Prostate gland (tissue), 2 donors: ENCODE data around the gene FAM170B. TPM values are rescaled to one million over a fixed set of nuclear protein-coding genes. Genes with fewer than 3 reads are reported as not detected.

ENCODE experiments used
- DNase-seq: peaks from one replicate; pipeline ENCODE4 v3.0.0-alpha.2; 2019; ENCODE audit warnings: low spot score
- H3K27ac ChIP-seq, 2 donors: fragments of 200-600 bp; sonication (generic); 2 replicates each; pipeline ENCODE4 v1.5.1; 2017 to 2019
- H3K27me3 ChIP-seq: fragments of 200-600 bp; sonication (generic); replicated peaks from 2 replicates; pipeline ENCODE4 v1.5.1; 2019; ENCODE audit not compliant: insufficient read depth
- H3K36me3 ChIP-seq, 2 donors: fragments of 200-600 bp; sonication (generic); 1 replicate in 1 of 2; 2 replicates in 1 of 2; pipeline versions ENCODE4 v1.5.1 to v1.8.1; 2017 to 2019
- H3K4me1 ChIP-seq: fragments of 200-600 bp; sonication (generic); replicated peaks from 2 replicates; pipeline ENCODE4 v1.5.1; 2019
- H3K4me3 ChIP-seq, 2 donors: fragments of 200-600 bp; sonication (generic); 2 replicates each; pipeline ENCODE4 v1.5.1; 2017 to 2019
- H3K9me3 ChIP-seq: fragments of 200-600 bp; sonication (generic); 2 replicates; pipeline ENCODE4 v1.5.1; 2017
- POLR2A ChIP-seq: fragments of 450-650 bp; IDR thresholded peaks from one replicate; pipeline ENCODE4 v1.6.1; 2016; ENCODE audit warnings: antibody characterized with exemption, mild to moderate bottlenecking
- POLR2AphosphoS5 ChIP-seq: sonication (generic); formaldehyde crosslinking; IDR thresholded peaks from one replicate; pipeline ENCODE4 v1.6.1; 2017; ENCODE audit warnings: antibody characterized with exemption
- WGBS: methylation state at CpG from one replicate; pipeline ENCODE4 v1.1.5; 2018; 5-methylcytosine and 5-hydroxymethylcytosine counted together
- intact Hi-C: fragments of 100-400 bp; cut with DNase I; formaldehyde crosslinking; loops from one replicate; pipeline ENCODE4 v1.14.2; 2022
- total RNA-seq, 2 donors: library from RNA; depleted of rRNA; stranded (reverse); fragments of >200 nt; gene quantifications; one replicate each; pipeline ENCODE4 v1.1.0, GENCODE V29; 2016
- TF ChIP-seq, protein P1 (sequence below), 4 experiments: fragments of 200-600 bp in 2 of 4; fragments of 450-650 bp in 2 of 4; sonication (generic) in 2 of 4; IDR thresholded peaks; 1 replicate in 3 of 4; 2 replicates in 1 of 4; pipeline ENCODE4 v1.5.1; 2016 to 2019; ENCODE audit warnings: antibody characterized with exemption in 4 of 4, mild to moderate bottlenecking in 2 of 4, moderate library complexity in 2 of 4

The FAM170B gene
- total RNA-seq, 2 donors from 2014 or later: not detected

DNA sequence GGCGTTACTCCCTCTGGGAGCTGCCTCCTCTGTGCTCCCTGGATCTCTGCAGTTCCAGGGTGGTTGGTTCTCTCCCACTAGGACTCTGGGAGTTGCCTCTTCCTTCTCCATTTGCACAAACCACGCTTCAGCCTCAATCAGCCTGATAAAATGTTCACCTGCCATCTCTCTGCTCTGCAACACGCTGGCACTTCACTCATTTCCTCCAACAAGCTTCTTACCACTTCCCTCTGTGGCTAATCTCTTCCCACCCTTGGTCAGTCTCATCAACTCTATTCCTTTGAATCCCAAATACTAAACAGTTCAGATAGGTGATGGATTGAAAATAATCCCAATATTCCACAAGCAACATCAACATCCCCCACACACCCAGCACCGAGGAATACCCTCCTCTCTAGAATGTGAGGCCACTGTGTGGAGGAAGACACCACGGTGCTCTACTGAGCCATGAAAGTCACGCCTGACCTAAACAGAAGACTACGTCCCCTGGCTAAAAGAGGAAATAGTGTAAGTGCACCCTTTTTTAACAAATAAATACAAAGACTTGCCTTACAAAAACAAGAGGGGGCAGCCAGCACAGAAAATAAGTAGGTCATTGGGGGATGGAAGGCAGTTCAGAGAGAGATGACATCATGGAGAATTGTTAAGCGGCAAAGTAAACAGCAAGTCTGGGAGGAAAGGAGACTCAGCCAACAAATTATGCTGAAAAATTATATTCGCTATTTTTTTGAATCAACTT lies 1.9 kb upstream of the FAM170B start:
- no peak for DNase-seq
- intact Hi-C loops: no loop called here
- no peaks in the 10 kb centered on the region for H3K9me3 ChIP-seq
- WGBS: 60% methylated on average over 9 of the region's 9 CpGs
- H3K36me3 ChIP-seq: no peaks in the 10 kb centered on the region
- H3K4me3 ChIP-seq: no peak overlapping the region
- no peak overlapping the region for H3K27ac ChIP-seq
- no peaks in the 10 kb centered on the region for H3K4me1 ChIP-seq
- H3K27me3 ChIP-seq: no peaks in the 10 kb centered on the region
- no peak for TF ChIP-seq POLR2A
- TF ChIP-seq, protein P1, sequence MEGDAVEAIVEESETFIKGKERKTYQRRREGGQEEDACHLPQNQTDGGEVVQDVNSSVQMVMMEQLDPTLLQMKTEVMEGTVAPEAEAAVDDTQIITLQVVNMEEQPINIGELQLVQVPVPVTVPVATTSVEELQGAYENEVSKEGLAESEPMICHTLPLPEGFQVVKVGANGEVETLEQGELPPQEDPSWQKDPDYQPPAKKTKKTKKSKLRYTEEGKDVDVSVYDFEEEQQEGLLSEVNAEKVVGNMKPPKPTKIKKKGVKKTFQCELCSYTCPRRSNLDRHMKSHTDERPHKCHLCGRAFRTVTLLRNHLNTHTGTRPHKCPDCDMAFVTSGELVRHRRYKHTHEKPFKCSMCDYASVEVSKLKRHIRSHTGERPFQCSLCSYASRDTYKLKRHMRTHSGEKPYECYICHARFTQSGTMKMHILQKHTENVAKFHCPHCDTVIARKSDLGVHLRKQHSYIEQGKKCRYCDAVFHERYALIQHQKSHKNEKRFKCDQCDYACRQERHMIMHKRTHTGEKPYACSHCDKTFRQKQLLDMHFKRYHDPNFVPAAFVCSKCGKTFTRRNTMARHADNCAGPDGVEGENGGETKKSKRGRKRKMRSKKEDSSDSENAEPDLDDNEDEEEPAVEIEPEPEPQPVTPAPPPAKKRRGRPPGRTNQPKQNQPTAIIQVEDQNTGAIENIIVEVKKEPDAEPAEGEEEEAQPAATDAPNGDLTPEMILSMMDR (IDR thresholded peaks at IDR 0.05): no peak
- no peak for TF ChIP-seq POLR2AphosphoS5

DNA sequence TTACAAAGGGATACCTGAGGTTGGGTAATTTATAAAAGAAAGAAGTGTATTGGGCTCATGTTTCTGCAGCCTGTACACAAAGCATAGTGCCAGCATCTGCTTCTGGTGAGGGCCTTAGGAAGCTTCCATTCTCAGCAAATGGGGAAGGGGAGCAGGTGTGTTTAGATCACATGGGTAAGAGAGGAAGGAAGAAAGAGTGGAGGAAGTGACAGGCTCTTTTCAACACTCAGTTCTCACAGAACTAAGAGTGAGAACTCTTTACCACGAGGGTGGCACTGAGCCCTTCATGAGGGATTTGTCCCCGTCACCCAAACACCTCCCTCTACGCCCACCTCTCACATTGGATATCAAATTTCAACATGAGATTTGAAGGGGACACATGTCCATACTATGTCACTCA lies 506 bp upstream of the FAM170B start:
- no peaks in the 10 kb centered on the region for H3K4me1 ChIP-seq
- H3K27ac ChIP-seq: no peak overlapping the region
- H3K36me3 ChIP-seq: no peaks in the 10 kb centered on the region
- DNase-seq: no peak
- H3K27me3 ChIP-seq: no peaks in the 10 kb centered on the region
- WGBS: 55% methylated on average over 3 of the region's 3 CpGs
- H3K9me3 ChIP-seq: no peaks in the 10 kb centered on the region
- TF ChIP-seq, protein P1 (IDR thresholded peaks at IDR 0.05): no peak
- TF ChIP-seq POLR2A: no peak
- TF ChIP-seq POLR2AphosphoS5: no peak
- H3K4me3 ChIP-seq: no peak overlapping the region
- intact Hi-C loops: no loop called here

DNA sequence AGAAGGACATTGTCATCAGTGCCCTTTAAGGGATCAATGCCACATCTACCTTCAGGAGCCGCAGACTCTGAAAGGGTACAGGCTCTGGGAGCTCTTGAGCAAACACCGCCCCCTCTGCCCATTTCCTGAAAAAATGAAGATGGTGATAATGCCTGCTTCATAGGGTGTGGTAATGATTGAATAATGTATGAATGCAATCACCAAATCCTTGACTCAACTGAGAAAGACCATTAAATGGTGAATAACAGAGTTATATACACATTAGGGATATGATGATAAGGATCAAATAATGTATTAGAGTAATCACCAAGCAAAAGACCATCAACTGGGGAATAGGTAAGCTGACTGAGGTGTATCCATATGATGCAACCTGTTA lies 1.5 kb downstream of the FAM170B start:
- intact Hi-C loops: no loop called here
- H3K27me3 ChIP-seq: no peaks in the 10 kb centered on the region
- H3K9me3 ChIP-seq: no peaks in the 10 kb centered on the region
- TF ChIP-seq POLR2AphosphoS5 (no peak), POLR2A (no peak)
- TF ChIP-seq, protein P1 (IDR thresholded peaks at IDR 0.05): no peak
- H3K4me3 ChIP-seq: no peak overlapping the region
- DNase-seq: no peak
- 96% methylated on average over 2 of the region's 2 CpGs for WGBS
- no peak overlapping the region for H3K27ac ChIP-seq
- no peaks in the 10 kb centered on the region for H3K4me1 ChIP-seq
- H3K36me3 ChIP-seq: no peaks in the 10 kb centered on the region

DNA sequence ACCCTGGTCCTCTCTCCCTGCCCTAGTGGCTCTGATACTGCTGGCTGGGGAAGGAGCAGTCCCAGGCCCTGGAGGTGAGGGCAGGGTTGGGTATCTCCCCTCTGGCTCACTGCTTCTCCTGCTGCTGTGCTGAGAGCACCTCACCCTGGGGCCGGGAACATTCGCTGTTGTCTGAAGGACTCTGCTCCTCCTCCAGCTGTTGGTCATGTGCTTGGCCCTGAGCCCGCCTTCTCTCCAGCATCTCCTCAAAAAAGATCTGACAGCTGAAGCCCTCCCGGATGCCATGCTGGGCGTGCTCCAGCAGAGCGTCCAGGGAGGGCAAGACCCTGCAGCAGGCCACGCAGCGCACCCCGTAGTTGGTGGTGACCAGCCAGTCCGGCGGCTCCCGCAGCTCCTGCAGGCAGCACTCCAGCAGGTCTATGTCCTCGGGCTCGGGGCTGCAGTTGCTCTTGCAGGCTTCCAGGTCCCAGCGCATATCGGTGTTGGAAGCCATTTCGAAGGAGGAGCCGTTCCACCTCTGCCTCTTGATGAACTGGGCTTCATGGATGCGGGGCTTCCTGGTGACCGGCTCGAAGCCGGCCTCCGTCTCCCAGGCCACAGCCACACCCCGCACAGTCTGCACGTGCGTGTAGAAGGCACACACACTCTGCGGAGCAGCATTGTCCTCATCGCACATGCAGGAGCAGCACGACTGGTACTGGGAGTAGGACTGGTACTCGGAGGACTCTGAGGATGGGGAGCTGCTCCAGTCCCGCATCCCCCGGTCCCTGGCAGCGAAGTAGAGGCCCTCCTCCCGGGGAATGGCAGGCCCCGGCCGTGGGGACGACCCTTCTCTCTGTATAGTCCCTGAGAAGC lies 2.1 kb downstream of the FAM170B start:
- Histone ChIP-seq H3K36me3 (no peaks in the 10 kb centered on the region), H3K4me3 (no peak overlapping the region), H3K27me3 (no peaks in the 10 kb centered on the region), H3K9me3 (no peaks in the 10 kb centered on the region), H3K4me1 (no peaks in the 10 kb centered on the region), H3K27ac (no peak overlapping the region)
- TF ChIP-seq POLR2AphosphoS5 (no peak), POLR2A (no peak)
- TF ChIP-seq, protein P1 (IDR thresholded peaks at IDR 0.05): no peak
- WGBS: 88% methylated on average over 34 of the region's 37 CpGs
- no peak for DNase-seq
- intact Hi-C loops: no loop called here
